GM21723 (cell line): Measurements from ENCODE around the gene TSEN34.
"Not testable (repeated sequence)": the region's sequence is repeated elsewhere in the genome, so short reads cannot be mapped to it uniquely, and the experiment has no call there.

Experiments
- ATAC-seq: cut with Tn5 transposase; IDR thresholded peaks from one replicate; pipeline ENCODE4 v1.9.1; 2021; ENCODE audit warnings: mild to moderate bottlenecking, moderate library complexity; ENCODE audit not compliant: unreplicated experiment

TSEN34 gene

DNA sequence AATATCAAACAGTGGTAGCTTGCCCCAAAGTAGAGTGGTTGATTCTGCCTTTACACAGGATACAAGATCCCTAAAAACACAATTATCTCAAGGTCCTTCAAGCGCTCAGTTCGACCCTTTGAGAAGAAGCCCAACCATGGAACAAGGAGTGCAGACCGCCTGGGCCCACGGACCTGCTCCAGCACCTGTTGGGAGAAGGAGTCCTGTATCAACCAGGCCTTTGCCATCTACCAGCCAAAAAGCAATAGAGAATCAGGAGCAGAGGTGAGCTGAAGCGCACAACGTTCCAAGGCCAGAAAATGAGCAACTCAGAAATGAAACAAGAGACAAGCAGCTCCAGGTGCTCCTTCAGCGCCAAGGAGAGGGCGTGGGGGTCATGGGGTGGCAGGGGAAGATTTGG is 38.0 kb downstream of the TSEN34 start:
- no peak for ATAC-seq

DNA sequence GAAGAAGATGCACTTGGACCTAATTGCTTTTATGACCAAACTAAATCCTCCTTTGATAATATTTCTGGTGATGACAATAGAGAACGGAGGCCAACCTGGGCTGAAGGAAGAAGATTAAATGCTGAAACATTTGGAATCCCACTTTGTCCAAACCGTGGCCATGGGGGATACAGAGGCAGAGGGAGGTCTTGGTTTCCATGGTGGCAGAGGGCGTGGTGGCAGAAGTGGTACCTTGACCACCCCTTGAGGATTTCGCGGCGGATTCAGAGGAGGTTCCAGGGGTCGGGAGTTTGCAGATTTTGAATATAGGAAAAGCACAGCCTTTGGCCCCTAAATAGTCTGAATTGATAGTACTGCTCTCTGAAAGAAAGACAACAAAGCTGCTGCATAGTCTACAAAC is 38.9 kb downstream of the TSEN34 start:
- no peak for ATAC-seq

DNA sequence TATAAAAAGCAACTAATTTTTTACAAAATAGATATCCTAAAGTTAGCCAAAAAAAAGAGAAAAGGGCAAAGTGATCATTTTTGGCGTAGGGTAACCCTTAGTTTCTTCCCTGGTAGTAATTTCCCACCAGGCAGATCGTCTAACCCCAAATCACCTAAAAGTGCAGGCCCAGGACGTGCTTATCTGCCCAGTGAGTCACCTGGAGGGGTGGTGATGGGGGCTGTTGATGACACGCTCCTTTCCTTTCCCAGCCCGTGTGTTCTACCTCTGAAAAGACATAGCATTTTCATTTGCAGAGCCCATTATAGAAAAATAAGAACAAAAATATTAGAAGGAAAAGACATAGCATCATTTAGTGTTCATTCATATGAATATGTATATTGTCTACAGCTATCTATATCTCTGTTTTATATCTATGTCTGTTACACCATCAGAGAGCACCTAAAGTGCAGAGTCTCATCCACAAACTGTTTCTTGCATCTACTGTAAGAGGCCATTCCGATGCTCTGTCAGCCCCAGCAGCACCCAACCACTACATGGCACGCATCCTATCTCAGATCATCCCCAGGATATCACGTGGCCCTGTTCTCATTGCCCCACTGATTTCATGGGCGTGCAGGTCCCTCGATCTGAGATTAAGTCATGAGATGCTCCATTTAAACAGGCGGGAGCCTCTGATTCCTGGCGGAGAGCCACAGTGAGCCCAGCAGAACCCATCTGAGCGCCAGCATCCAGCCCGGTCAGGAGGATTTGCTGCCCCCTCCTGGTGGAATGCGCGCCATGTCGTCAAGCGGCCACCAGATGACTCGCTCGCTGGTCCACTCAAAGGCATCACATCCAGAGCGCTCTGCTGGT is 40.2 kb downstream of the TSEN34 start:
- ATAC-seq: no peak

DNA sequence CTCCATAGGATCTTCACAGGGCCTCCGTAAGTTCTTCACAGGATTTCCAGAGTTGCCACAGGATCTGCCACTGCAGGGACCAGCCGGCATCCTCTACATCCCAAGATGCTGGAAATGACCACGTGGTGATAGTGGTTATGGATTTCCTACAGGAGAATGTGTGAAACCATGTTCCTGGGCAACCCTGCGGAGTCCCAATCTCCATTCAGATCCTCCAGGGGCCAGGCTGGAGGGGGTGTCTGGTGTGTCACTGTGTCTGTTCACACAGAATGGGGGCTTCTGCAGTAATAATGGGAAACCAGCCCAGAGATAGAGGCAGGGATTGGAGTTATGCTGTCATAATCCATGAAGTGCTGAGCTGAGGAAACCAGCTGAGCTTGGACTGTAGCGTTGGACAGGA is 42.8 kb downstream of the TSEN34 start:
- no peak for ATAC-seq

DNA sequence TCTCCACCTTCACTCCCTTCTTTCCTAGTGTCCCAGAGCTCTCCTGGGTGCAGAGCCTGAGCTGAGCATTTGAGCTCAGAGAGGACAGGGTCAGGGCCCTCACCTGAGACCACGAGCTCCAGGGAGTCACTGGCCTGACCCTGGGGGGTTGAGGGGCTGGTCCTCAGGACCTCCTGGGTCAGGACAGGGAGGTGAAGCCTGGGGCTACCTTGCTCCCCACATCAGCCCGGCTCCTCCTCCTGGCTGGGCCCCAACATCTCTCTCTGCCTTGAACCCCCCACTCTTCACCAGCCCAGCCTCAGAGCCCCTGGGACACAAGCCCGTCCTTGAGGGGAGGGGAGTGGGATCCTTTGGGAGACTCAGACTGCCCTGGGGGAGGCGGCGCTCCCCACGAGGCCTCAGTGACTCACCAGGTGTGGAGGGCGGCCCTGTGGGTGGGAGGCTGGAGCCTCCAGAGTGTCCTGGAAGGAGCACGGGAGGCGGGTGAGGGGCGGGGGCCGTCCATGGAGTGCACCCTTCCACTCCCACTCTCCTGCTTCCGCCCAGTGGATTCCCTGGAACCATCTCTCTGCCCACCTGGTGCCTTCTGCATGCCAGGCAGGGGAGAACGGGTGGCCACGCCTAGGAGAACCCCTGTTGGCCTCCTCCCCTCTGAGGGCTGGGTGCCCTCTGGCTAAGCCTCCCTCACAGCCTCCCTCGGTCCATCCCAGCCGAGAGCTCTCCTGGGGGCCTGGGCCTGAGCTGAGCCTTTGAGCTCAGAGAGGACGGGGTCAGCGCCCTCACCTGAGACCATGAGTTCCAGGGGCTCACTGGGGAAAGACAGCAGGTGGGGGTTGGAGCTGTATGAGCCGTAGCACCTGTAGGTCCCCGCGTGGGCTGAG is 48.6 kb downstream of the TSEN34 start:
- ATAC-seq: not testable (repeated sequence)

DNA sequence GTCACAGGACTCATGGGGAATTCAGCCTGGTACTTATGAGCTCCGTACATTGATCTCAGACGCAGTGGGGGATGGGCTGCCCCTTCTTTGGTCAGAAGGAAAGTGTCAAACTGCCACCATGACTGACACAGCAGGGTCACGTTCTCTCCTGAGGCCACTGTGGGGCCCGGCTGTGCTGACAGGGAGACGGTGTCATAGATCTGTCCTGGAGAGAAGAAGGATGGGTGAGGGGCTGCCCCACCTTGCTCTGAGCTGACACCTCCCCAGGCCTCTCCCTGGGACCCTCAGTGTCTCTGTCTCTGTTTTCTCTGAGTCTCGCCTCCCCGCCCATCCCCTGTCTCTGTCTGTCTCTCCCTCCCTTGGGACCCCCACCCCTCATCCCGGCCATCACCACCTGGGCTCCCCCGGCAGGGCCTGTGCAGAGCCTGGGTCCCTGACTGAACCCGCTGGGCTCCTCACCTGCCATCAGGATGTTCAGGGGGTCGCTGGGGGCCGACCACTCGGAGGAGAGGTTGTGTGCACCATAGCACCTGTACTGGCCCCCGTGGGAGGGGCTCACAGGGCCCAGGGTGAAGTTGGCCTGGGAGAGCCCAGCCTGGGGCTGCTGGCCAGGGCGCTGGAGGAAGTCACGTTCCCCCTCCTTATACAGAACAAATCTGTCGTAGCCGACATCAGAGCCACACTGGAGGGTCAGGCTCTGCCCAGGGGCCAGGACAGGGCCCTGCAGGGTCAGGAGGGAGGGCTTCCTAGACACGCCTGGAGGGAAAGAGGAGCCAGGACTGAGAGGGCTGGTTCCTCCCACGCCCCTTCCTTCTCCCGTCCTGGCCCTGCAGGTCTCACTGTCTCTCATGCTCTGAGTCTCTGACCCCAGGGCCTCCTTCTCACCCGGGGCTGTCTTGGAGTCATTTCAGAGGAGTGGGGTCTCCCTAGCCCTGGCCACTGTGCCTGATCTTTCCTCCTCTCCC is 49.5 kb downstream of the TSEN34 start:
- not testable (repeated sequence) for ATAC-seq

DNA sequence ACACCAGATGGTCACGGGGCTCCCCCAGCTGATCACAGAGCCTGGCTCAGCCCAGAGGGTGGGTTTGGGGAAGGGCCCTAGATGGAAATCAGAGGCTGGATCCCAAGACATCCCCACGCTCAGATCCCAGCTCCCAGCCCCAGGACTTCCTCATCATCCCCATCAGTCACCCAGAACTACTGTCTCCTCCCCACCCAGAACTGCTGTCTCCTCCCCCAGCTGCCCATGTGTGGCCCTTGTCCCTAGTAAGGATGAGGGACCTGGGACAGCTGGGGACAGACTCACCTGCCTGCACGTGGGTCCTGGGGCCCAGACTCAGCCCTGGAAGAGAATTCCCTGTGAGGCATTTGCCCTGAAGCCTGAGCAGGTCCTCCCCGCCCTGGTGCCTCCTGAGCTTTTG is 51.1 kb downstream of the TSEN34 start:
- not testable (repeated sequence) for ATAC-seq

DNA sequence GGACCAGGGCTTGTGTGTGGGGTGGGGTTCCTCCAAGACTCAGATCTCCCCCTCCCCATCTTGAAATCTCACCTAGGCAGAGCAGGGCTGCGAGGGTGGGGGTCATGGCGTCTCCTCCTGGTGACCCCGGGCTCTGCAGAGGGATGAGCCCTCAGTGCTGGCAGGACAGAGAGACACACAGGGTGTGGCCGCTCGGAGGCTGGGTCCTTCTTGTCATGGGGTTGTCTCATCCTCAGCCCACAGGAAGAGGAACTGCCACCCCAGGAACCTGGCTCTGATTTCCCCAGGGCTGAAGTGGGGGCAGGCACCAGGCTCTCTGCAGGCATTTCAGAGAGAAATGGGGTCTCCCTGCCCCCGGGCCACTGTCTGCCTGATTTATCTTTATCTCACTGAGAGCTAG is 51.5 kb downstream of the TSEN34 start, which contains the start of gene LILRA6:
TSS of gene LILRA6 (minus strand) at position 145 of the 400 bp plus-strand sequence.
- ATAC-seq: not testable (repeated sequence)

DNA sequence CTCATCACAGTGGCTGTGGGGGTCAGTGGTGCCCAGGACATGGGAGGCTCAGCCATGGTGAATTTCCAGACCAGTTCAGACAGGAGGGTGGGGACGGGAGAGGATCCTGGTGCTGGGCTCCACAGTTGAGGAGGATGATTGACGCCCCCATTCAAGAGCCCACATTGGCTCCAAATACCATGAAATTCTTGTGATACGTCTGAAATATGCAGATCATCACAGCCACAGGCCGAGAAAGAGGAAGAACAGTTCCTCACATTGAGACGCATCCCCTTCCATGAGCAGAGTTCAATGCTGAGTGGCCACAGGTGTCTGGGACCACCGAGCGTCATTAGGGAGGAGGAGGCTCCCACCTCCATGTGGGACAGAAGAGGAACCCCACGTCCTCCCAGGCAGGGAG is 52.7 kb downstream of the TSEN34 start:
- not testable (repeated sequence) for ATAC-seq
